ENCODE results near the gene ESRP2. TPM values are rescaled to one million over a fixed set of nuclear protein-coding genes. Genes with fewer than 3 reads are reported as not detected.

Gene ESRP2
- total RNA-seq, 1 donor from 2014 or later, result 25.5 TPM

- no peak overlapping the region for H3K4me3 ChIP-seq (ENCODE audit: low read depth, low read length)
- DNase-seq (ENCODE audit: low read depth), result no peak
- no peak for TF ChIP-seq CTCF (conservative IDR thresholded peaks at IDR 0.05; ENCODE audit: low read depth, low read length)
These were observed 33.8 kb downstream of the ESRP2 start for GRCh38 chr16:68202091-68202519.

GRCh38 chr16:68200088-68200783 lies 35.7 kb downstream of the ESRP2 start:
- TF ChIP-seq CTCF (conservative IDR thresholded peaks at IDR 0.05; ENCODE audit: low read depth, low read length), result no peak
- DNase-seq (ENCODE audit: low read depth), result no peak
- H3K4me3 ChIP-seq (ENCODE audit: low read depth, low read length), result no peak overlapping the region

GRCh38 chr16:68197250-68197649 lies 38.7 kb downstream of the ESRP2 start:
- no peak overlapping the region for H3K4me3 ChIP-seq (ENCODE audit: low read depth, low read length)
- peak; percentile 53 for DNase-seq (ENCODE audit: low read depth)
- TF ChIP-seq CTCF (conservative IDR thresholded peaks at IDR 0.05; ENCODE audit: low read depth, low read length), result no peak

- H3K4me3 ChIP-seq (ENCODE audit: low read depth, low read length), result no peak overlapping the region
- no peak for TF ChIP-seq CTCF (conservative IDR thresholded peaks at IDR 0.05; ENCODE audit: low read depth, low read length)
- DNase-seq (ENCODE audit: low read depth), result no peak
These were observed 41.7 kb downstream of the ESRP2 start for GRCh38 chr16:68194251-68194650.

- no peak overlapping the region for H3K4me3 ChIP-seq (ENCODE audit: low read depth, low read length)
- DNase-seq (ENCODE audit: low read depth), result no peak
- no peak for TF ChIP-seq CTCF (conservative IDR thresholded peaks at IDR 0.05; ENCODE audit: low read depth, low read length)
These were observed 45.0 kb downstream of the ESRP2 start for GRCh38 chr16:68190736-68191510.

- no peak for DNase-seq (ENCODE audit: low read depth)
- no peak overlapping the region for H3K4me3 ChIP-seq (ENCODE audit: low read depth, low read length)
- no peak for TF ChIP-seq CTCF (conservative IDR thresholded peaks at IDR 0.05; ENCODE audit: low read depth, low read length)
These were observed 45.8 kb downstream of the ESRP2 start for GRCh38 chr16:68190081-68190480.

Data from epithelial cell of proximal tubule (primary cell).